ENCODE measurements around the gene CYP24A1. TPM values are rescaled to one million over a fixed set of nuclear protein-coding genes. Genes with fewer than 3 reads are reported as not detected.

CYP24A1 gene
- total and polyA plus RNA-seq, 2 of the 8 experiments (the other 6 are each of a cell fraction or from before 2014, with no cell fraction given): not detected

GRCh38 chr20:54132612-54133433, 41.0 kb downstream of the CYP24A1 start:
- Histone ChIP-seq H2BK120ac (replicated peaks; ENCODE audit: low read depth, low read length) (no peak overlapping the region), H3K79me2 (ENCODE audit: control insufficient read depth in 1 of 2, insufficient read depth in 2 of 2, low read length in 2 of 2) (no peaks in the 10 kb centered on the region), H3K23ac (ENCODE audit: insufficient read length) (no peak overlapping the region), H4K20me1 (replicated peaks in 1 of 2; ENCODE audit: control insufficient read depth in 1 of 2, insufficient read depth in 2 of 2, low read length in 2 of 2) (no peaks in the 10 kb centered on the region), H2BK15ac (ENCODE audit: low read length) (no peak overlapping the region), H3K4ac (replicated peaks; ENCODE audit: insufficient read length, low read depth, low read length) (no peak overlapping the region), H2AK5ac (ENCODE audit: low read depth, low read length) (no peak overlapping the region), H4K91ac (replicated peaks; ENCODE audit: insufficient read length, low read length) (no peak overlapping the region), H2BK20ac (ENCODE audit: low read length) (no peak overlapping the region), H2AFZ (ENCODE audit: low read length) (no peak overlapping the region), H3K4me3 (ENCODE audit: extremely low read depth in 1 of 4, insufficient read depth in 2 of 4, low read depth in 3 of 4, low read length in 4 of 4) (no peak overlapping the region), H4K5ac (ENCODE audit: insufficient read length, low read depth, low read length) (no peak overlapping the region), H4K8ac (ENCODE audit: extremely low read depth, insufficient read depth, low read length) (no peak overlapping the region), H3K9ac (replicated peaks in 1 of 4; ENCODE audit: extremely low read depth in 1 of 4, low read depth in 3 of 4, low read length in 3 of 4) (no peak overlapping the region; a peak in 1 of 7 replicates), H3K4me1 (replicated peaks in 1 of 4; ENCODE audit: control insufficient read depth in 3 of 4, insufficient read depth in 4 of 4, low read length in 3 of 4) (peaks cover 0 to 10% (median 0%) of the 10 kb centered on the region in 4 experiments; a peak in 2 of 7 replicates), H3K4me2 (ENCODE audit: insufficient read depth in 1 of 2, low read depth in 2 of 2, low read length in 2 of 2) (no peak overlapping the region), H3K9me3 (ENCODE audit: insufficient read depth in 2 of 2, low read depth in 1 of 2, low read length in 1 of 2) (no peaks in the 10 kb centered on the region; a peak in 1 of 4 replicates), H3K27ac (ENCODE audit: low read depth, low read length) (no peak overlapping the region), H3K36me3 (ENCODE audit: control insufficient read depth in 2 of 4, insufficient read depth in 4 of 4, low read length in 3 of 4) (no peaks in the 10 kb centered on the region), H3K79me1 (ENCODE audit: low read depth, low read length) (no peaks in the 10 kb centered on the region), H3K14ac (ENCODE audit: insufficient read length) (no peak overlapping the region), H3K18ac (ENCODE audit: extremely low read depth, low read length) (no peak overlapping the region), H3K27me3 (replicated peaks in 1 of 4; ENCODE audit: control insufficient read depth in 3 of 4, extremely low read depth in 1 of 4, insufficient read depth in 3 of 4, low read length in 3 of 4) (no peaks in the 10 kb centered on the region), H2BK5ac (ENCODE audit: low read depth, low read length) (no peak overlapping the region), H3K23me2 (ENCODE audit: low read depth, low read length) (no peaks in the 10 kb centered on the region; the same call in 1 of the 2 replicates), H3K56ac (replicated peaks; ENCODE audit: insufficient read length, low read depth, low read length) (no peak overlapping the region), H2BK12ac (ENCODE audit: low read depth, low read length) (peak overlapping the region; percentile 28; the same call in 1 of the 2 replicates)
- DNase-seq (ENCODE audit: low read depth in 1 of 2, low spot score in 2 of 2) (no peak), FAIRE-seq (peak; percentile 24)
- POLR2A ChIA-PET (ENCODE audit: partially characterized antibody): interaction anchor here (1.2 kb wide), 1 partner anchor 76 kb away, joined by 3 read pairs; no protein-coding TSS in a partner anchor
- WGBS, 2 experiments (ENCODE audit: extremely low coverage in 1 of 2, insufficient coverage in 1 of 2, insufficient read length in 1 of 2, insufficient replicate concordance in 2 of 2, low coverage in 1 of 2, low lambda C conversion rate in 2 of 2, missing lambda C conversion rate in 1 of 2): 70% methylated on average over 6 of the region's 6 CpGs; no CpG with 5 or more reads in 1 of the 2 experiments
- CTCF ChIA-PET (ENCODE audit: partially characterized antibody): interaction anchor here (0.8 to 1.9 kb wide), 6 partner anchors 14 to 140 kb away, joined by 3 to 8 read pairs (median 4); no protein-coding TSS in a partner anchor
